Measurements from ENCODE around the gene PCBP3.

The PCBP3 gene

DNA sequence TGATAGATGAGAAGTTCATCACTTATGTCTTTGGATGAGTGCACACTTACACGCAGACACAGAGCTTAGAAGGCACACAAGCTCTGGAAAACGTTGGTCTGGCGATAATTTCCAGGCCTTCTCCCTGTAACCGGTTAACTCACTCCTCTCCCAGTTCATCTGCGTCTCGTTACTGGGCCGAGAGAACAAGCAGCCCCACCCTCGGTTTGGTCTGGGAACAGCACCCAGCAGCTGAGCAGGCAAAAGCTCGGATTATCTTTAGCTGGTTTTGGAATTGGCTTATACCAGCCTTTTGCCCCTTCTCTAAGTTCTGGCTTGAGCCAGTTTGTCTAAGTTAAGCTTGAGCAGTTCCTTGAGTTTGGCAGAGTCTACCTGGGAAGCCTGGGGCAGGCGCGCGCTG, 310.7 kb downstream of the PCBP3 start:
- Histone ChIP-seq H3K9ac (ENCODE audit: low read length) (no peak overlapping the region), H3K4me3 (ENCODE audit: insufficient read depth, low read length, poor library complexity, severe bottlenecking) (no peak overlapping the region), H2AFZ (ENCODE audit: low read depth, low read length, severe bottlenecking) (no peak overlapping the region), H3K4me2 (ENCODE audit: low read depth, low read length, poor library complexity, severe bottlenecking) (no peak overlapping the region), H3K27me3 (ENCODE audit: low read length) (no peaks in the 10 kb centered on the region), H4K20me1 (ENCODE audit: low read depth, low read length) (no peaks in the 10 kb centered on the region), H3K9me2 (replicated peaks; ENCODE audit: insufficient read depth, low read length) (no peaks in the 10 kb centered on the region), H3K9me3 (ENCODE audit: insufficient read depth, low read length) (no peaks in the 10 kb centered on the region), H3F3A (ENCODE audit: insufficient read depth) (no peaks in the 10 kb centered on the region), H3K27ac (ENCODE audit: low read depth, low read length) (no peak overlapping the region), H3K36me3 (ENCODE audit: low read length) (no peaks in the 10 kb centered on the region), H3K79me2 (ENCODE audit: insufficient read depth, low read length) (no peaks in the 10 kb centered on the region)
- TF ChIP-seq, protein P1, sequence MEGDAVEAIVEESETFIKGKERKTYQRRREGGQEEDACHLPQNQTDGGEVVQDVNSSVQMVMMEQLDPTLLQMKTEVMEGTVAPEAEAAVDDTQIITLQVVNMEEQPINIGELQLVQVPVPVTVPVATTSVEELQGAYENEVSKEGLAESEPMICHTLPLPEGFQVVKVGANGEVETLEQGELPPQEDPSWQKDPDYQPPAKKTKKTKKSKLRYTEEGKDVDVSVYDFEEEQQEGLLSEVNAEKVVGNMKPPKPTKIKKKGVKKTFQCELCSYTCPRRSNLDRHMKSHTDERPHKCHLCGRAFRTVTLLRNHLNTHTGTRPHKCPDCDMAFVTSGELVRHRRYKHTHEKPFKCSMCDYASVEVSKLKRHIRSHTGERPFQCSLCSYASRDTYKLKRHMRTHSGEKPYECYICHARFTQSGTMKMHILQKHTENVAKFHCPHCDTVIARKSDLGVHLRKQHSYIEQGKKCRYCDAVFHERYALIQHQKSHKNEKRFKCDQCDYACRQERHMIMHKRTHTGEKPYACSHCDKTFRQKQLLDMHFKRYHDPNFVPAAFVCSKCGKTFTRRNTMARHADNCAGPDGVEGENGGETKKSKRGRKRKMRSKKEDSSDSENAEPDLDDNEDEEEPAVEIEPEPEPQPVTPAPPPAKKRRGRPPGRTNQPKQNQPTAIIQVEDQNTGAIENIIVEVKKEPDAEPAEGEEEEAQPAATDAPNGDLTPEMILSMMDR (IDR thresholded peaks at IDR 0.05; ENCODE audit: insufficient read depth, low read length, poor library complexity, severe bottlenecking) = no peak
- TF ChIP-seq EZH2phosphoT487 (conservative IDR thresholded peaks at IDR 0.05; ENCODE audit: low read length) = no peak

DNA sequence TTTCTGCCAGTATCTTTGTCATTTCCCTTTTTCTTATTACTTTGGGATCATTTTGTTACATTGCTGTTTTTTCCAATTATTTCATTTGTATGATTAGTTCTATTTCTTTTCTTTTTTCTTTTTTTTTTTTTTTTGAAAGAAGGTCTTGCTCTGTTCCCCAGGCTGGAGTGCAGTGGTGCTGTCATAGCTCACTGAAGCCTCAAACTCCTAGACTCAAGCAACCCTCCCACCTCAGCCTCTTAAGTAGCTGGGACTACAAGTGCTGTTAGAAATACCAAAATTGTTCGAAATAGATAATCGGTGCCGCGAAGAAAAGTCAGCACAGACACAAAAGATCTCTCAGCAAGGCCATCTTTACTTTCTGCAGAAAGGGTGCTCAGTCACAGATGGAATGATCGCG, 311.4 kb downstream of the PCBP3 start:
- TF ChIP-seq EZH2phosphoT487 (conservative IDR thresholded peaks at IDR 0.05; ENCODE audit: low read length) = no peak
- TF ChIP-seq, protein P1 (IDR thresholded peaks at IDR 0.05; ENCODE audit: insufficient read depth, low read length, poor library complexity, severe bottlenecking) = no peak
- Histone ChIP-seq H3K27ac (ENCODE audit: low read depth, low read length) (no peak overlapping the region), H3F3A (ENCODE audit: insufficient read depth) (no peaks in the 10 kb centered on the region), H3K4me3 (ENCODE audit: insufficient read depth, low read length, poor library complexity, severe bottlenecking) (no peak overlapping the region), H2AFZ (ENCODE audit: low read depth, low read length, severe bottlenecking) (no peak overlapping the region), H3K79me2 (ENCODE audit: insufficient read depth, low read length) (no peaks in the 10 kb centered on the region), H3K9ac (ENCODE audit: low read length) (no peak overlapping the region), H4K20me1 (ENCODE audit: low read depth, low read length) (no peaks in the 10 kb centered on the region), H3K4me2 (ENCODE audit: low read depth, low read length, poor library complexity, severe bottlenecking) (no peak overlapping the region), H3K9me2 (replicated peaks; ENCODE audit: insufficient read depth, low read length) (no peaks in the 10 kb centered on the region), H3K27me3 (ENCODE audit: low read length) (no peaks in the 10 kb centered on the region), H3K9me3 (ENCODE audit: insufficient read depth, low read length) (no peaks in the 10 kb centered on the region), H3K36me3 (ENCODE audit: low read length) (no peaks in the 10 kb centered on the region)

DNA sequence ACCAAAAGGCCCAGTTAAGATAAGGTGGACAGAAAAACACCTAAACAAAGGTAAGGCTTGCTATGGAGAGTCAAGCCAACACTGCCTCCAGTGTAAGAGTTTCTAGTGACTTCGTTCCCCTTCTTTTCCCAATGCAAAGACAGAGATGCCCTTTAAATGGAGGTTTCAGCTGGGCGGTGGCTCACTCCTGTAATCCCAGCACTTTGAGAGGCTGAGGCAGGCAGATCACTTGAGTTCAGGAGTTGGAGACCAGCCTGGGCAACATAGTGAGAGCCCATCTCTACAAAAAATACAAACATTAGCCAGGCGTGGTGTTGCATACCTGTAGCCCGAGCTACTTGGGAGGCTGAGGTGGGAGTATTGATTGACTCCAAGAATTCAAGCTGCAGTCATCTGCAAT, 314.0 kb downstream of the PCBP3 start:
- H3K9me2 ChIP-seq (replicated peaks; ENCODE audit: insufficient read depth, low read length) = no peaks in the 10 kb centered on the region
- no peaks in the 10 kb centered on the region for H4K20me1 ChIP-seq (ENCODE audit: low read depth, low read length)
- H3K9me3 ChIP-seq (ENCODE audit: insufficient read depth, low read length) = no peaks in the 10 kb centered on the region
- H3K36me3 ChIP-seq (ENCODE audit: low read length) = no peaks in the 10 kb centered on the region
- TF ChIP-seq EZH2phosphoT487 (conservative IDR thresholded peaks at IDR 0.05; ENCODE audit: low read length) = no peak
- TF ChIP-seq, protein P1 (IDR thresholded peaks at IDR 0.05; ENCODE audit: insufficient read depth, low read length, poor library complexity, severe bottlenecking) = no peak
- no peak overlapping the region for H3K9ac ChIP-seq (ENCODE audit: low read length)
- H3K27ac ChIP-seq (ENCODE audit: low read depth, low read length) = no peak overlapping the region
- H3K4me3 ChIP-seq (ENCODE audit: insufficient read depth, low read length, poor library complexity, severe bottlenecking) = no peak overlapping the region
- H3K27me3 ChIP-seq (ENCODE audit: low read length) = no peaks in the 10 kb centered on the region
- H3K79me2 ChIP-seq (ENCODE audit: insufficient read depth, low read length) = no peaks in the 10 kb centered on the region
- H3K4me2 ChIP-seq (ENCODE audit: low read depth, low read length, poor library complexity, severe bottlenecking) = no peak overlapping the region
- no peaks in the 10 kb centered on the region for H3F3A ChIP-seq (ENCODE audit: insufficient read depth)
- no peak overlapping the region for H2AFZ ChIP-seq (ENCODE audit: low read depth, low read length, severe bottlenecking)

All from SU-DHL-6 (cell line).